ENCODE measurements around the gene MYO1B.

MYO1B gene

GRCh38 chr2:191401287-191401686 lies 156.1 kb downstream of the MYO1B start:
- Mint-ChIP-seq H3K27me3 (no peaks in the 10 kb centered on the region), H3K9me3 (no peaks in the 10 kb centered on the region), H3K4me3 (no peak overlapping the region), H3K27ac (no peak overlapping the region), H3K4me1 (no peaks in the 10 kb centered on the region), H3K36me3 (no peaks in the 10 kb centered on the region)
- DNase-seq (ENCODE audit: low spot score in 2 of 2) (no peak), ATAC-seq (ENCODE audit: low read depth) (no peak)

GRCh38 chr2:191402966-191403565 lies 157.9 kb downstream of the MYO1B start:
- no peaks in the 10 kb centered on the region for H3K4me1 Mint-ChIP-seq
- H3K36me3 Mint-ChIP-seq, result no peaks in the 10 kb centered on the region
- no peak overlapping the region for H3K27ac Mint-ChIP-seq
- H3K9me3 Mint-ChIP-seq, result no peaks in the 10 kb centered on the region
- H3K27me3 Mint-ChIP-seq, result no peaks in the 10 kb centered on the region
- ATAC-seq (ENCODE audit: low read depth) (no peak), DNase-seq (ENCODE audit: low spot score in 2 of 2) (no peak)
- H3K4me3 Mint-ChIP-seq, result no peak overlapping the region

- no peak for DNase-seq (ENCODE audit: low spot score in 2 of 2)
- Mint-ChIP-seq H3K27me3 (no peaks in the 10 kb centered on the region), H3K27ac (no peak overlapping the region), H3K4me3 (no peak overlapping the region), H3K4me1 (no peaks in the 10 kb centered on the region), H3K9me3 (no peaks in the 10 kb centered on the region), H3K36me3 (no peaks in the 10 kb centered on the region)
- no peak for ATAC-seq (ENCODE audit: low read depth)
Observed at GRCh38 chr2:191404568-191404991, 159.4 kb downstream of the MYO1B start.

- ATAC-seq (ENCODE audit: low read depth), result no peak
- no peak overlapping the region for H3K27ac Mint-ChIP-seq
- H3K4me3 Mint-ChIP-seq, result no peak overlapping the region
Observed at GRCh38 chr2:191405546-191405945, 160.3 kb downstream of the MYO1B start.

GRCh38 chr2:191410646-191411436 lies 165.6 kb downstream of the MYO1B start:
- Mint-ChIP-seq H3K9me3 (no peaks in the 10 kb centered on the region), H3K27me3 (no peaks in the 10 kb centered on the region), H3K4me1 (no peaks in the 10 kb centered on the region), H3K27ac (no peak overlapping the region), H3K36me3 (no peaks in the 10 kb centered on the region), H3K4me3 (no peak overlapping the region)
- ATAC-seq (ENCODE audit: low read depth) (no peak), DNase-seq (ENCODE audit: low spot score in 2 of 2) (no peak)

More at GRCh38 chr2:191405546-191405945, 160.3 kb downstream of the MYO1B start:
- DNase-seq (ENCODE audit: low spot score in 2 of 2), result no peak
- Mint-ChIP-seq H3K27me3 (no peaks in the 10 kb centered on the region), H3K36me3 (no peaks in the 10 kb centered on the region), H3K9me3 (no peaks in the 10 kb centered on the region), H3K4me1 (no peaks in the 10 kb centered on the region)

GRCh38 chr2:191411472-191411871 lies 166.3 kb downstream of the MYO1B start:
- no peaks in the 10 kb centered on the region for H3K27me3 Mint-ChIP-seq
- ATAC-seq (ENCODE audit: low read depth) (no peak), DNase-seq (ENCODE audit: low spot score in 2 of 2) (no peak)
- no peaks in the 10 kb centered on the region for H3K4me1 Mint-ChIP-seq
- peaks cover 2% of the 10 kb centered on the region for H3K36me3 Mint-ChIP-seq
- H3K27ac Mint-ChIP-seq, result no peak overlapping the region
- no peak overlapping the region for H3K4me3 Mint-ChIP-seq
- no peaks in the 10 kb centered on the region for H3K9me3 Mint-ChIP-seq

GRCh38 chr2:191412353-191412752 lies 167.1 kb downstream of the MYO1B start:
- Mint-ChIP-seq H3K27ac (no peak overlapping the region), H3K36me3 (peaks cover 2% of the 10 kb centered on the region)
- ATAC-seq (ENCODE audit: low read depth), result no peak

GRCh38 chr2:191415101-191415500 lies 169.9 kb downstream of the MYO1B start:
- H3K9me3 Mint-ChIP-seq, result no peaks in the 10 kb centered on the region
- no peak for ATAC-seq (ENCODE audit: low read depth)
- no peaks in the 10 kb centered on the region for H3K4me1 Mint-ChIP-seq
- H3K36me3 Mint-ChIP-seq, result peaks cover 2% of the 10 kb centered on the region
- no peak overlapping the region for H3K4me3 Mint-ChIP-seq
- no peak overlapping the region for H3K27ac Mint-ChIP-seq
- no peak for DNase-seq (ENCODE audit: low spot score in 2 of 2)
- no peaks in the 10 kb centered on the region for H3K27me3 Mint-ChIP-seq

More at GRCh38 chr2:191412353-191412752, 167.1 kb downstream of the MYO1B start:
- no peak for DNase-seq (ENCODE audit: low spot score in 2 of 2)
- Mint-ChIP-seq H3K4me1 (no peaks in the 10 kb centered on the region), H3K27me3 (no peaks in the 10 kb centered on the region), H3K9me3 (no peaks in the 10 kb centered on the region), H3K4me3 (no peak overlapping the region)

GRCh38 chr2:191415858-191416257 lies 170.7 kb downstream of the MYO1B start:
- H3K4me3 Mint-ChIP-seq, result no peak overlapping the region
- H3K36me3 Mint-ChIP-seq, result peaks cover 2% of the 10 kb centered on the region
- DNase-seq (ENCODE audit: low spot score in 2 of 2) (no peak), ATAC-seq (ENCODE audit: low read depth) (no peak)
- H3K9me3 Mint-ChIP-seq, result no peaks in the 10 kb centered on the region
- H3K4me1 Mint-ChIP-seq, result no peaks in the 10 kb centered on the region
- no peak overlapping the region for H3K27ac Mint-ChIP-seq
- no peaks in the 10 kb centered on the region for H3K27me3 Mint-ChIP-seq

GRCh38 chr2:191417746-191418145 lies 172.5 kb downstream of the MYO1B start:
- H3K4me3 Mint-ChIP-seq, result no peak overlapping the region
- peaks cover 2% of the 10 kb centered on the region for H3K36me3 Mint-ChIP-seq
- no peaks in the 10 kb centered on the region for H3K9me3 Mint-ChIP-seq
- no peaks in the 10 kb centered on the region for H3K4me1 Mint-ChIP-seq
- no peak for DNase-seq (ENCODE audit: low spot score in 2 of 2)
- no peak overlapping the region for H3K27ac Mint-ChIP-seq
- no peak for ATAC-seq (ENCODE audit: low read depth)
- no peaks in the 10 kb centered on the region for H3K27me3 Mint-ChIP-seq

GRCh38 chr2:191421950-191422349 lies 176.7 kb downstream of the MYO1B start:
- H3K9me3 Mint-ChIP-seq, result no peaks in the 10 kb centered on the region
- no peak for ATAC-seq (ENCODE audit: low read depth)
- no peaks in the 10 kb centered on the region for H3K4me1 Mint-ChIP-seq
- DNase-seq (ENCODE audit: low spot score in 2 of 2), result no peak
- no peak overlapping the region for H3K27ac Mint-ChIP-seq
- no peaks in the 10 kb centered on the region for H3K27me3 Mint-ChIP-seq
- no peaks in the 10 kb centered on the region for H3K36me3 Mint-ChIP-seq
- H3K4me3 Mint-ChIP-seq, result no peak overlapping the region

- H3K36me3 Mint-ChIP-seq, result no peaks in the 10 kb centered on the region
- no peak overlapping the region for H3K27ac Mint-ChIP-seq
- DNase-seq (ENCODE audit: low spot score in 2 of 2) (no peak), ATAC-seq (ENCODE audit: low read depth) (no peak)
- no peaks in the 10 kb centered on the region for H3K9me3 Mint-ChIP-seq
- H3K27me3 Mint-ChIP-seq, result peaks cover 2% of the 10 kb centered on the region
- H3K4me3 Mint-ChIP-seq, result no peak overlapping the region
- no peaks in the 10 kb centered on the region for H3K4me1 Mint-ChIP-seq
Observed at GRCh38 chr2:191427031-191427430, 181.8 kb downstream of the MYO1B start.

- no peaks in the 10 kb centered on the region for H3K36me3 Mint-ChIP-seq
- H3K4me3 Mint-ChIP-seq, result no peak overlapping the region
- DNase-seq (ENCODE audit: low spot score in 2 of 2), result no peak
- no peak overlapping the region for H3K27ac Mint-ChIP-seq
- H3K9me3 Mint-ChIP-seq, result no peaks in the 10 kb centered on the region
- H3K27me3 Mint-ChIP-seq, result peaks cover 2% of the 10 kb centered on the region
- ATAC-seq (ENCODE audit: low read depth), result no peak
- H3K4me1 Mint-ChIP-seq, result no peaks in the 10 kb centered on the region
Observed at GRCh38 chr2:191428141-191428540, 182.9 kb downstream of the MYO1B start.

- DNase-seq (ENCODE audit: low spot score in 2 of 2) (no peak), ATAC-seq (ENCODE audit: low read depth) (no peak)
- Mint-ChIP-seq H3K4me3 (no peak overlapping the region), H3K27me3 (peaks cover 2% of the 10 kb centered on the region), H3K36me3 (no peaks in the 10 kb centered on the region), H3K27ac (no peak overlapping the region), H3K9me3 (no peaks in the 10 kb centered on the region), H3K4me1 (no peaks in the 10 kb centered on the region)
Observed at GRCh38 chr2:191430476-191430875, 185.3 kb downstream of the MYO1B start.

GRCh38 chr2:191432121-191432520 lies 186.9 kb downstream of the MYO1B start:
- no peak overlapping the region for H3K27ac Mint-ChIP-seq
- DNase-seq (ENCODE audit: low spot score in 2 of 2) (no peak), ATAC-seq (ENCODE audit: low read depth) (no peak)
- H3K4me3 Mint-ChIP-seq, result no peak overlapping the region
- H3K36me3 Mint-ChIP-seq, result no peaks in the 10 kb centered on the region
- peaks cover 2% of the 10 kb centered on the region for H3K27me3 Mint-ChIP-seq
- no peaks in the 10 kb centered on the region for H3K9me3 Mint-ChIP-seq
- peaks cover 3% of the 10 kb centered on the region for H3K4me1 Mint-ChIP-seq

Data from memory B cell (primary cell).